GM18909 (cell line): ENCODE data around the gene S1PR3.
"Not testable (repeated sequence)": the region's sequence is repeated elsewhere in the genome, so short reads cannot be mapped to it uniquely, and the experiment has no call there.

Experiments used
- ATAC-seq: cut with Tn5 transposase; IDR thresholded peaks from one replicate; pipeline ENCODE4 v1.9.1; 2021; ENCODE audit warnings: mild to moderate bottlenecking; ENCODE audit not compliant: unreplicated experiment, poor library complexity

S1PR3 gene

GRCh38 chr9:88991066-88992034, at the start of gene S1PR3:
TSS of gene S1PR3 (plus strand) at chr9:88991468. CDS start at chr9:89001201, 9,733 bp downstream.
- ATAC-seq: no peak

DNA sequence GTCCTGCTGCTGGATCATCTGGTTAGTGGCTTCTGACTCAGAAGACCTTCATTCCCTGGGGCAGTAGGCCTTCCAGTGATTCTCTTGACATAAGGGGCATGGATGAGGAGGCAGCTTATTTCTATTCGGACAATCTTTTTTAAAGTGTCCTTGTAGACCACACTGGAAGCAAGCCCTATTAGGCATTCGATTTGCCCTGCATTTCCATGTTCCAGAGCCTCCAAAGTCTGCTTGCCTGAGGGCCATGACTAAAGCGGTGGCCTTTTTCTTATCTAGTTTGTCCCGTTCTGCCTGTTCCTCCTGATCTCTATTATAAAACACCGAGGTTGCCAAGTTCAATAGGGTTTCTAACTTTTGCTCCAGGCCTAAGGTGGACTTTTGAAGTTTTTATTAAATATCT, 49.7 kb upstream of the S1PR3 start:
- not testable (repeated sequence) for ATAC-seq

- no peak for ATAC-seq
Observed at GRCh38 chr9:88942411-88942810, 48.9 kb upstream of the S1PR3 start.

DNA sequence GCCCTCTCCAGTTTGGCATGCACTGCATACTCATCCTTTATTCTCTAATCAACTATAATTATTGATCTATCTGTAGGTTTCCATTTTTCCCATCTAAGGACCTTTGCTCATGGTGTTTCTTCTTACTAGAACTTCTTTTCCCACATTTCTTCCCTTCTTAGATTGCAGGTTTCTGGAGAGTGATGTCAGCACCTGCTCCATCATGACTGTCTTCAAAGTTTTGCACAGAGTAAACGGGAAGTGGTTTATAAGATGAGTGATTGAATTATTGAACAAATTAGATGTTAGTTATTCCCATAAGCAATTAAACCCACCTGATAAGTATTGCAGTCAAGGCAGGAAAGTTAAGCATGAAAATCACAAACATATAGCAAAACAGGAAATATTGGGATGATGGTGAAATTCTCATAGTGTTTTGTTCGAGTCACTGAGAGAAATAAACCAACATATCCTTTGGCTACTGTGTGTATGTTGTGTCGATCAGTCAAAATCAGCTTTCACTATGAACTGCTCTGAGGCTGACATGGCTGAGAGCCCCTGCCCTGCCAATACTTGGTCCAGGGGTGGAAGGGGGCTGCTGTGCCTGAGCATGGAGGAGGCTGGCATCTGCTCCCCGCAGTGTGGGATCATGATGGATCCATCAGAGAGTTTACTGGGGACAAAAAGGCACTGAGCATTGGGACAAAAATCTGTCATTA, 45.5 kb upstream of the S1PR3 start:
- ATAC-seq: no peak

- no peak for ATAC-seq
Observed at GRCh38 chr9:88947581-88948573, 43.4 kb upstream of the S1PR3 start.

DNA sequence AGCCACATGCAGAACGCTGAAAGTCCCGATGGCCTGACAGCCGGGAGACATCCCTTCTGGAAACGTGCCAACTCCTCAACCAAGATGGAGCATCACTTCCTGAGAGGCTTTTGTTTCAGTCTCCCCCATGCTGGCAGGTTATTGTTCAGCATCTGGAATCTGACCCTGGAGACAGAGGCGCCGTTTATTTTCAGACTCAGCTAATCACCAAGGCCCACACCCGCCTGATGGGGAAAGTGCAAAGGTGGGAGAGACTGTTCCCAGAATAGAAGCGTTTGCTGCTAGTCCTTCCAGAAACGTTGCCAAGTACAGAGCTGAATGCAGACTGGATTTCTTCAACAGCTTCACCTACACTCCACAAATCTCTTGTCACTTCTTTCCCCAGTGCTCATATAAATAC, 41.8 kb upstream of the S1PR3 start:
- ATAC-seq: no peak

- no peak for ATAC-seq
Observed at GRCh38 chr9:88949961-88950340, 41.3 kb upstream of the S1PR3 start.

- ATAC-seq: no peak
Observed at GRCh38 chr9:88950341-88951154, 40.7 kb upstream of the S1PR3 start.

- ATAC-seq: no peak
Observed at GRCh38 chr9:88951155-88951542, 40.1 kb upstream of the S1PR3 start.

DNA sequence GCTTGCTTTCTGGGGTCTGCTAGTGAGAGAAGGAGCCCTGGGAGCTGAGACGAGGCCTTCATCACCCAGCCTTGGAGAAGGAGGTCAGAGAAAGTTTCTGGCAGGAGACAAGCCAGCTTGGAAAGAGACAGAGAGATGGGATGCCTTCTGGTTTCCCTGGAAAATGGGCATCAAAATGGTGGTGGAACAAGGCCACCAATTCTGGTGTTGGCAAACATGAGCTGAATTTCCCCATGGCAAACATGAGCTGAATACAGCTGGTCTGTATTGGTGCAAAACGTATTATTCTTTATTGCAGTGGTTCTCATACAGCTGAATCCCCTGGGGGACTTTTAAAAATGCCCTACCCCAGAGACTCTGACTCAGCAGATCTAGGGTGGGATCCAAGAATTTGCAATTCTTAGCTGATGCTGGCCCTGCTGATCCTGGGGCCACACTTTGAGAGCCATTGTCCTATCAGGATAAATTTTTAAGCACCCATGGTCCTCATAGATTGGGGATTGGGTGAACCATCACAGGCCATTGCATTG, 39.1 kb upstream of the S1PR3 start:
- no peak for ATAC-seq

GRCh38 chr9:88952976-88953375, 38.3 kb upstream of the S1PR3 start:
- no peak for ATAC-seq

DNA sequence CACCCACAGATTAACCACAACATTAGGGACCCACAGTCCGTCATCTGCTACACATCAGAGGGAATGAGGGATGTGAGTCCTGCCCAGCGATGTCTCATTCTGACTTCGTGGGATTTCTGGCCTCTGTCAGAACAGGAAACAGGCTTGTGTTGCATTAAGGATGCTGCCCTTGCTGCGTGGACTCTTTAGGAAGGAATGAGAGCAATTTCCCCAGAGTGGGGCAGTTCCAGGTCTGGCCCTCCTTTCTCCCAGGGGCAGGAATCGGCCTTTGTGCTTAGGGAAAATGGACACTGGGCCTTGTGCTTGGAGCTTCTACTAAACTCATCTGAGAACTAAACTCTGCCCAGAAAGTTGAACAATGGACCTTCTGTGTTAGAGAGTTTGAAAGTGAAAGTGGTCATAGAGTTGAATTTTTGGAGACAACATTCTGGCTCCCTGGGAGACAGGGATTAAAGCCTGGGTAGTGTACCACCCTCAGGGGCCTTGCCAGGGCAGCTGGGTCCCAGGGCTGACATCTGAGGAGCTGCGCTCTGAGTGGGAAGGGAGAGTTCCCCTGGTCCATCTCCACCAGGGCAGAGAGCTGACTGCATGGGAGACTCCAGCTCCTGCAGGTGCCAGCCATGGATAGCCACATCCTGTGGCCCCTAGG, 37.8 kb upstream of the S1PR3 start:
- ATAC-seq: no peak

DNA sequence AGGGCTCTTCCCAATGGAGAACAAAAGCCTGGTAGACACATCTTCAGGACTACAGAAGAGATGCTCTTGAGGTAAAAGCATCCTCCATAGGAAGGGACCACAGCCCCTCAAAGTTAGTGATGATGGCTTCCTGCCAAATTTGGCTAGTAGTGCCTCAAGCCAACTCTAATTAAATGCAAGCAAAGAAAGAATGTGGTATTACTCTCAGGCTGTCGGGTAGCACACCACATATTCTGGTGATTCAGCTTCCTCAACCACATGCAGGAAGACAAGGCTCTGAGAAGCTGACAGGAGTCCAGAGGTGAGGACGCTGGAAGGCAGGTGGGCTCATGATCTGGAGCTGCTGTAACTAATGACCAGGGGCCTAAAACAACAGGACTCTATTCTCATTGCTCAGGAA, 37.2 kb upstream of the S1PR3 start:
- ATAC-seq: no peak

DNA sequence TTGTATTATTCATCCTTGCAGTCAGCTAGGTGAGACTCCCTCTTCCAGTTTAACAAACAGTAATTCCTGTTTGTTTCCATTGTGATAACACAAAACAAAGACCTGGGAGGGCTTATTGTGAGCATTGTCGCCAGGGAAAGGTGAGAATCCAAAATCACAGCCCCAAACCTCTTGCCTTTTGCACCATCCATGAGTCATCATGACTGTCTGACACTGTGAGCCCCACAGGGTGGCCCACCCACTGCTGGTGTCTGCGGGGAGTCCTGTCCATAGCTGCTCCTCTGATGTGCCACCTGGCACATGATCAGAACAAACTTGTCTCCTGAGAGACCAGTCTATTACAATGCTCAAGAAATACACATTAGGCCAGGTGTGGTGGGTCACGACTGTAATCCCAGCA, 33.7 kb upstream of the S1PR3 start:
- no peak for ATAC-seq

GRCh38 chr9:88959727-88960469, 31.4 kb upstream of the S1PR3 start:
- ATAC-seq: no peak

GRCh38 chr9:88960632-88961031, 30.6 kb upstream of the S1PR3 start:
- no peak for ATAC-seq

- ATAC-seq: no peak
Observed at GRCh38 chr9:88965473-88965872, 25.8 kb upstream of the S1PR3 start.
